HCT116 (cell line): ENCODE data around the gene LOXL1.

ENCODE experiments used
- ATF3 ChIP-seq: IDR thresholded peaks from 2 replicates; pipeline ENCODE4 v1.6.1; 2012
- CEBPB ChIP-seq: IDR thresholded peaks from 2 replicates; pipeline ENCODE4 v1.6.1; 2012; ENCODE audit warnings: low read depth
- CTCF ChIP-seq, 3 experiments: fragments of 200-600 bp in 1 of 3; sonication (generic) in 1 of 3; IDR thresholded peaks in 2 of 3; conservative IDR thresholded peaks in 1 of 3; 2 replicates each; pipeline ENCODE4 v1.5.1; 2012 to 2017; ENCODE audit warnings: low read depth in 2 of 3, low read length in 2 of 3, antibody characterized with exemption in 1 of 3, borderline replicate concordance in 1 of 3, control low read depth in 1 of 3, mild to moderate bottlenecking in 1 of 3, mixed read lengths in 1 of 3, mixed run types in 1 of 3, moderate library complexity in 1 of 3; ENCODE audit not compliant: insufficient read depth in 1 of 3
- EZH2 ChIP-seq: fragments of 200-600 bp; sonication (generic); IDR thresholded peaks from 2 replicates; pipeline ENCODE4 v1.6.1; 2017; ENCODE audit warnings: antibody characterized with exemption, mixed run types
- EZH2phosphoT487 ChIP-seq: fragments of 200-600 bp; IDR thresholded peaks from 2 replicates; pipeline ENCODE4 v1.6.1; 2018; ENCODE audit warnings: antibody characterized with exemption, borderline replicate concordance
- FOSL1 ChIP-seq: IDR thresholded peaks from 2 replicates; pipeline ENCODE4 v1.6.1; 2012; ENCODE audit warnings: low read depth
- MAX ChIP-seq: IDR thresholded peaks from 2 replicates; pipeline ENCODE4 v1.6.1; 2012
- POLR2A ChIP-seq: IDR thresholded peaks from 2 replicates; pipeline ENCODE4 v1.7.0; 2011; ENCODE audit warnings: borderline replicate concordance; ENCODE audit not compliant: insufficient read depth, insufficient read length; ENCODE audit errors: extremely low read depth
- POLR2AphosphoS5 ChIP-seq: IDR thresholded peaks from 2 replicates; pipeline ENCODE4 v1.6.1; 2011; ENCODE audit warnings: mild to moderate bottlenecking, low read depth, low read length, moderate library complexity
- RAD21 ChIP-seq: IDR thresholded peaks from 2 replicates; pipeline ENCODE4 v1.6.1; 2012; ENCODE audit warnings: low read depth, mild to moderate bottlenecking
- REST ChIP-seq: IDR thresholded peaks from 2 replicates; pipeline ENCODE4 v1.6.1; 2012; ENCODE audit warnings: low read depth
- SP1 ChIP-seq: IDR thresholded peaks from 2 replicates; pipeline ENCODE4 v1.6.1; 2012; ENCODE audit warnings: low read depth
- YY1 ChIP-seq: IDR thresholded peaks from 2 replicates; pipeline ENCODE4 v1.6.1; 2011; ENCODE audit warnings: low read length, low read depth, moderate library complexity, mild to moderate bottlenecking; ENCODE audit not compliant: insufficient replicate concordance; ENCODE audit errors: extremely low read depth
- ZFX ChIP-seq: fragments of 450-650 bp; IDR thresholded peaks from 2 replicates; pipeline ENCODE4 v1.6.1; 2017

GRCh38 chr15:73978896-73979295, 52.6 kb downstream of the LOXL1 start:
- TF ChIP-seq POLR2AphosphoS5 = no peak
- no peak for TF ChIP-seq POLR2A
- TF ChIP-seq EZH2 = no peak
- no peak for TF ChIP-seq ATF3
- TF ChIP-seq CTCF (IDR thresholded peaks at IDR 0.05 in 2 of 3, conservative IDR thresholded peaks at IDR 0.05 in 1 of 3; ENCODE audit: borderline replicate concordance in 1 of 3, insufficient read depth in 1 of 3, low read depth in 2 of 3, low read length in 2 of 3) = no peak
- no peak for TF ChIP-seq YY1
- TF ChIP-seq SP1 = no peak
- TF ChIP-seq FOSL1 = no peak
- no peak for TF ChIP-seq CEBPB
- TF ChIP-seq EZH2phosphoT487 = no peak
- TF ChIP-seq MAX = no peak
- TF ChIP-seq ZFX = no peak
- TF ChIP-seq REST = no peak
- TF ChIP-seq RAD21 = no peak
